ENCODE results near the gene TUBB. TPM values are rescaled to one million over a fixed set of nuclear protein-coding genes. Genes with fewer than 3 reads are reported as not detected.
A peak's percentile ranks its signal among the peaks of the same experiment; 100 is the strongest.

Gene TUBB
- total RNA-seq: 10 to 100 TPM; 80.9 to 84.4 TPM

DNA sequence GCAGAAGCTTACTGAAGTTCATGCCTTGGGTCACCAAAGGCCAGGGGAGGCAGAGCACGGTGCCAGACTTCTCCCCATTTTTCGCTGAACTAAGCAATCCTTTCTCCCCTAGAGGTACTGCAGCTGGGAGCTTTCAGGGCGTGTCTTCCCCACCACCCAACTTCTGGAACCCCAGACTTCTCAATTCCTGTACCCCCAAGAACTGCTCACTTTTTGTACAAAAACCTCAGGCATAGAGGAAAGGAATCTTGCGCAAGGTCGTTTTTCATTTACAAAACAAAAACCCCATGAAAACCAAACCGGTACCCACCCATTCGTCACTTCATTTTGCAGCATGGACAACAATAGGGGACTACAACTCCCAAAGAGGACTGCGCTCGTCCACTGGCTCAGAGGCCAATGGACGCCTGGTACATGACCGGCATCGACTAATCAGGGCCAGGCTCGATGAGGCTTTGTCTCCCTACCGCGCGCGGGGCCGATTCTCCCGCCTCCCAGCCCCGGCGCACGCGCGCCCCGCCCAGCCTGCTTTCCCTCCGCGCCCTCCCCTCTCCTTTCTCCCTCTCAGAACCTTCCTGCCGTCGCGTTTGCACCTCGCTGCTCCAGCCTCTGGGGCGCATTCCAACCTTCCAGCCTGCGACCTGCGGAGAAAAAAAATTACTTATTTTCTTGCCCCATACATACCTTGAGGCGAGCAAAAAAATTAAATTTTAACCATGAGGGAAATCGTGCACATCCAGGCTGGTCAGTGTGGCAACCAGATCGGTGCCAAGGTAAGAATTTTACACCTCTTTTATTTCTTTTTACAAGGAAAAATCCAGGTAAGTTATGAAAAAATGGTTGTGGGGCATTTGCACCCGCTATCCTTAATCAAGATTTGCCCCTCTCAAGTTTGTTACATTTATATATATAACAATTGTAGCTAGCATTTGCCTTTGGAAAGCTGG lies at the start of gene TUBB:
Gene TUBB (plus strand): TSS at position 562 of the 947 bp plus-strand sequence. CDS start 155 bp downstream, at position 717.
- no peaks in the 10 kb centered on the region for H3K9me3 ChIP-seq
- ATAC-seq (peak; percentile 75), DNase-seq (peak; percentile 97 to 99 (median 98))
- no peaks in the 10 kb centered on the region for H3K27me3 ChIP-seq
- peak within 1 kb of the TSS; percentile 80 to 86 for H3K4me3 ChIP-seq
- peak; percentile 79 to 97 (median 95) for TF ChIP-seq POLR2A (IDR thresholded peaks at IDR 0.05)
- TF ChIP-seq, protein P1, sequence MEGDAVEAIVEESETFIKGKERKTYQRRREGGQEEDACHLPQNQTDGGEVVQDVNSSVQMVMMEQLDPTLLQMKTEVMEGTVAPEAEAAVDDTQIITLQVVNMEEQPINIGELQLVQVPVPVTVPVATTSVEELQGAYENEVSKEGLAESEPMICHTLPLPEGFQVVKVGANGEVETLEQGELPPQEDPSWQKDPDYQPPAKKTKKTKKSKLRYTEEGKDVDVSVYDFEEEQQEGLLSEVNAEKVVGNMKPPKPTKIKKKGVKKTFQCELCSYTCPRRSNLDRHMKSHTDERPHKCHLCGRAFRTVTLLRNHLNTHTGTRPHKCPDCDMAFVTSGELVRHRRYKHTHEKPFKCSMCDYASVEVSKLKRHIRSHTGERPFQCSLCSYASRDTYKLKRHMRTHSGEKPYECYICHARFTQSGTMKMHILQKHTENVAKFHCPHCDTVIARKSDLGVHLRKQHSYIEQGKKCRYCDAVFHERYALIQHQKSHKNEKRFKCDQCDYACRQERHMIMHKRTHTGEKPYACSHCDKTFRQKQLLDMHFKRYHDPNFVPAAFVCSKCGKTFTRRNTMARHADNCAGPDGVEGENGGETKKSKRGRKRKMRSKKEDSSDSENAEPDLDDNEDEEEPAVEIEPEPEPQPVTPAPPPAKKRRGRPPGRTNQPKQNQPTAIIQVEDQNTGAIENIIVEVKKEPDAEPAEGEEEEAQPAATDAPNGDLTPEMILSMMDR (IDR thresholded peaks at IDR 0.05): peak in 4 of 7 experiments; percentile 27 to 42 (median 34)
- H3K36me3 ChIP-seq (replicated peaks in 1 of 2; ENCODE audit: insufficient read depth in 1 of 2, low read depth in 2 of 2): peaks cover 9 to 19% of the 10 kb centered on the region in 2 donors
- H3K4me1 ChIP-seq: peaks cover 60% of the 10 kb centered on the region
- 1 to 2% methylated on average over 35 to 38 of the region's 38 CpGs for WGBS, 2 donors
- H3K27ac ChIP-seq: peak within 1 kb of the TSS; percentile 90 to 97 (median 90)
- intact Hi-C loops (cut with DNase I): no loop called here

DNA sequence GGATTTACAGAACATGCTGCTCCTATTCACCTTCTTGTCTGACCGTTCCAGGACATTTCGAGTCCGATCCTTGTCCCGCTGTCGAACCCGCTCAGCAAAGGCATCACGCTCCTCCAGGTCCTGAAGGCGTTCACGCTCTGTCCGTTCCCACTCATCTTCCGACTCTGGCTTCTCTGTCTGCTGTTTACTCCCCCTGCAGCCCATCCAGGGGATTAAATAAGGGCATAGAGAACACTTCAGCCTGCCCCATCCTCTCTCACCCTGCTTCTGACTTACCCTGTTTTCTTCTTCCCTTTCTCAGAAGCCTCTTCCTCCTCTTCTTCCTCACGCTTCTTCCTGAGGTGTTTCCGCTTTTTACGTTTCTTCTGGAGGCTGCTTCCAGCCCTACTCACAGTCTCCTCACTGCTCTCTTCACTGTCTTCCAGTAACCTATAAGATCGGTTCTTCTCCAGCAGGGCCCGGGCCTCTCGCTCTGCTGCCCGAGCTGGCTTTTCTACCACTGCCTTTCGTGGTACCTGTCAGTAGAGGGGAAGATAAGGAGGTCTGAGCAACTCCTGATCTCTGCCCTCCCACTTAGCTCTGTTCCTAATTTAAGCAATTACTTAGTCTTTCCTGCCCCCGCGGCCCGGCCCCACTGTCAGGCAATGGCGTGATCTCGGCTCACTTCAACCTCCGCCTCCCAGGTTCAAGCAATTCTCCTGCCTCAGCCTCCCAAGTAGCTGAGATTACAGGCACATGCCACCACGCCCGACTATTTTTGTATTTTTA lies 49.2 kb upstream of the TUBB start:
- no peak for TF ChIP-seq POLR2A (IDR thresholded peaks at IDR 0.05)
- TF ChIP-seq, protein P1 (IDR thresholded peaks at IDR 0.05): no peak
- Histone ChIP-seq H3K4me1 (peaks cover 16% of the 10 kb centered on the region), H3K27me3 (no peaks in the 10 kb centered on the region), H3K4me3 (no peak overlapping the region), H3K9me3 (no peaks in the 10 kb centered on the region), H3K36me3 (replicated peaks in 1 of 2; ENCODE audit: insufficient read depth in 1 of 2, low read depth in 2 of 2) (peaks cover 0 to 10% of the 10 kb centered on the region in 2 donors), H3K27ac (no peak overlapping the region)
- ATAC-seq (no peak), DNase-seq (no peak)
- 83 to 86% methylated on average over 27 of the region's 27 CpGs for WGBS, 2 donors
- intact Hi-C loops (cut with DNase I): no loop called here

DNA sequence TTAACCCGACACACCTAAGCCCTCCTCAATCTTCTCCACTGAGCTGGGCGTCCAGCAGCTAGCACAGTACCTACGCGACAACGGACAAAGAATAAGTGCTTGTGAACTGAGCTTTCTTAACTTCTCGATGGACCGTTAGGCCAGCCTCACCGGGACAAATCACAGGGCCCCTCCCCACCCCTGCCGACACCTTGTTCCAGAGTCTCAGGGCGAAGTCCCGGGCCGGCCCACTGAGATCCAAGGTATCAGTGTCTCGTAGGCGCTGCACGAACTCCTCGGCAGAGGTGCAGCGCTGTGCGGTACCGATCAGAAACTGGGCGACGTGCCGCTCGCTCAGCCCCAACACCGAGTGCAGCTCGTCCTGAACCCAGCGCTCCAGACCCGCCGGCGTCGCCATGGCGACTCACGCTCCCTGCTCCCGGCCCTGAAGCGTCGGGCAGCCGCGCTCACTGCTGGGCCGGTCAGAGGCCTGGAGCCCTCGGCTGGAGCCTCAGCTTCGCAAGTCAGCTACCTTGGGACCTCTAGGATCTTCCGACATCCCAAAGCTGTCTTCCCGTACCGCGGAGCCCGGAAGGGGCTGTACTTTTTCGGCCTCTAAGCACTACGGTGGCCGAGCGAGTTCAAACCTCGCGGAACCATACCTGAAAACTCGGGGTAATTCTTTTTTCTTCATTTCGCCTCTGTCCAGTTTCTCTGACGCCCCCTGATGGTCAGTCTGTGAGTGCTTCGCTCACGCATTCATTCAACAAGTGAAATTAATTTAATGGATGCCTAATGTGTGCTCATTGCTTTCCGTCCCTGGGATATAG lies 47.5 kb upstream of the TUBB start, which contains the start of gene DHX16:
Gene DHX16 (minus strand): TSS at position 562 of the 809 bp plus-strand sequence. CDS start 165 bp downstream, at position 397.
- intact Hi-C loops (cut with DNase I): no loop called here
- peaks cover 16% of the 10 kb centered on the region for H3K4me1 ChIP-seq
- H3K9me3 ChIP-seq: no peaks in the 10 kb centered on the region
- peak within 1 kb of the TSS; percentile 52 to 85 (median 66) for H3K27ac ChIP-seq
- ATAC-seq (peak; percentile 95), DNase-seq (peak; percentile 96 to 98 (median 96))
- H3K27me3 ChIP-seq: no peaks in the 10 kb centered on the region
- peaks cover 0 to 9% of the 10 kb centered on the region in 2 donors for H3K36me3 ChIP-seq (replicated peaks in 1 of 2; ENCODE audit: insufficient read depth in 1 of 2, low read depth in 2 of 2)
- peak in 2 of 3 donors; percentile 55 to 69 for TF ChIP-seq POLR2A (IDR thresholded peaks at IDR 0.05)
- TF ChIP-seq, protein P1 (IDR thresholded peaks at IDR 0.05): peak; percentile 80 to 97 (median 95)
- peak within 1 kb of the TSS; percentile 71 to 100 for H3K4me3 ChIP-seq
- 0 to 1% methylated on average over 24 to 57 of the region's 57 CpGs for WGBS, 2 donors

DNA sequence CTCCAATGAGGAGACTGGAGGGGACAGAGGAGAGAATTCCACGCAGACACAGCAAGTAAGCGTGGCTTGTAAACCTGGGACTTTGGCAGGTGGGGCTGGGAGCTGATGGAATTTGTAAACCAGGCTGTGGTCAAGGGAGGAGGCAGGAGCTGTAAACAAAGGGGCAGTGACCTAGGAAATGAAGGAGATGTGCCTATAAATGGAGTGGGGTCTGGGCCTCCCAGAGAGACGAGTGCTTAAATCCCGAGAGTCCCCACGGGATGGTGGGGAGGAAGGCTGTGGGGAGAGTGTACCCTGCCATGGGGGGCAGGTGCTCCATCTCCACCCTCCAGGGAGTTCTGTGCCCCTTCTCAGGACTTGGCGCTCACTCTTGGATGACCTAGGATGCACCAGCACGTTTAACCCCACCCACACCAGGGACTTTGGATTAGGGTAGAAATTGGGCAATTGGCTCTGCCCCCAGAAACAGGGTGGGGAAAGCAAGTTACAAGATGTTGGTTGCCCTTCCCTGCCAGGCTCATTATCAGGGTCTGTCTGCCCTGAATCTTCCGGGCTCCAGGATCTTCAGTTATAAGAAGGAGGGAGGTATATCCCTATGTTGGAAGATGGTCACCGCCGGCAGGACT lies 43.4 kb upstream of the TUBB start:
- H3K27ac ChIP-seq: no peak overlapping the region
- ATAC-seq (no peak), DNase-seq (no peak)
- no peak for TF ChIP-seq POLR2A (IDR thresholded peaks at IDR 0.05)
- TF ChIP-seq, protein P1 (IDR thresholded peaks at IDR 0.05): no peak
- intact Hi-C loops (cut with DNase I): no loop called here
- peaks cover 34% of the 10 kb centered on the region for H3K4me1 ChIP-seq
- H3K27me3 ChIP-seq: no peaks in the 10 kb centered on the region
- H3K9me3 ChIP-seq: no peaks in the 10 kb centered on the region
- H3K4me3 ChIP-seq: no peak overlapping the region
- no peaks in the 10 kb centered on the region for H3K36me3 ChIP-seq (replicated peaks in 1 of 2; ENCODE audit: insufficient read depth in 1 of 2, low read depth in 2 of 2)
- 84% methylated on average over 9 to 10 of the region's 10 CpGs for WGBS, 2 donors

Measured in body of pancreas (tissue), 4 donors.